Right lobe of liver (tissue), 6 donors: ENCODE results near the gene TSPAN18. TPM values are rescaled to one million over a fixed set of nuclear protein-coding genes. Genes with fewer than 3 reads are reported as not detected.

Experiments used
- ATAC-seq, 4 donors: fragments of 200-7000 bp; cut with Tn5 transposase; one replicate each; pipeline ENCODE4 v1.9.1; 2020; ENCODE audit warnings: mild to moderate bottlenecking in 4 of 4, moderate library complexity in 4 of 4
- DNase-seq, 3 donors: peaks; one replicate each; pipeline ENCODE4 v3.0.0-alpha.2; 2020
- H3K27ac ChIP-seq, 3 donors: fragments of 200-600 bp; one replicate each; pipeline ENCODE4 v1.8.0; 2022
- H3K27me3 ChIP-seq, 2 donors: fragments of 200-600 bp; one replicate each; pipeline ENCODE4 v1.8.0; 2022
- H3K36me3 ChIP-seq, 4 donors: fragments of 200-600 bp; sonication (generic) in 1 of 4; one replicate each; pipeline versions ENCODE4 v1.5.1 to v1.8.0; 2017 to 2022; ENCODE audit warnings: control low read depth in 1 of 4
- H3K4me1 ChIP-seq, 4 donors: fragments of 200-600 bp; sonication (generic) in 1 of 4; one replicate each; pipeline versions ENCODE4 v1.5.1 to v1.8.0; 2017 to 2022; ENCODE audit warnings: control low read depth in 1 of 4
- H3K4me3 ChIP-seq, 3 donors: fragments of 200-600 bp; one replicate each; pipeline ENCODE4 v1.8.0; 2022
- H3K9me3 ChIP-seq, 4 donors: fragments of 200-600 bp; sonication (generic) in 1 of 4; one replicate each; pipeline versions ENCODE4 v1.5.1 to v1.8.0; 2017 to 2022; ENCODE audit warnings: control low read depth in 1 of 4
- POLR2A ChIP-seq: fragments of 450-650 bp; IDR thresholded peaks from one replicate; pipeline ENCODE4 v1.6.1; 2017; ENCODE audit warnings: antibody characterized with exemption, mild to moderate bottlenecking
- WGBS: methylation state at CpG from one replicate; pipeline ENCODE4 v1.1.6; 2018; ENCODE audit warnings: low coverage, low lambda C conversion rate; ENCODE audit not compliant: insufficient coverage; ENCODE audit errors: missing lambda C conversion rate; 5-methylcytosine and 5-hydroxymethylcytosine counted together
- intact Hi-C, 2 donors: fragments of 100-400 bp; cut with DNase I; formaldehyde crosslinking; loops; one replicate each; pipeline versions ENCODE4 v1.11.2 to v1.14.1; 2022
- total RNA-seq, 6 experiments: library from RNA; depleted of rRNA in 2 of 6; stranded (reverse); fragments of >200 nt in 2 of 6; fragmentation: NEBNext Ultra II Directional in 3 of 6; extraction: Animal tissue kit (Norgen Biotek cat#: 25700) in 3 of 6; gene quantifications; one replicate each; pipeline versions ENCODE4 v1.1.0 to v1.2.4, GENCODE V29; 2016 to 2023
- TF ChIP-seq, protein P1 (sequence below), 4 donors: fragments of 200-600 bp in 3 of 4; fragments of 450-650 bp in 1 of 4; IDR thresholded peaks; one replicate each; pipeline versions ENCODE4 v1.5.1 to v1.8.0; 2016 to 2022; ENCODE audit warnings: antibody characterized with exemption in 4 of 4, mild to moderate bottlenecking in 2 of 4
- donor health status: DM: no; HTN: yes; CAD: no.
- donor health status: DM: no; HTN: no; CAD: no.
- donor health status: DM: no; HTN: no; CAD: no.
- donor health status: DM: no; HTN: yes; CAD: no.
- donor health status: DM: no; HTN: yes; CAD: no.

TSPAN18 gene
- total RNA-seq, 6 experiments from 2014 or later = 3.4 to 10.6 (median 5.3) TPM

DNA sequence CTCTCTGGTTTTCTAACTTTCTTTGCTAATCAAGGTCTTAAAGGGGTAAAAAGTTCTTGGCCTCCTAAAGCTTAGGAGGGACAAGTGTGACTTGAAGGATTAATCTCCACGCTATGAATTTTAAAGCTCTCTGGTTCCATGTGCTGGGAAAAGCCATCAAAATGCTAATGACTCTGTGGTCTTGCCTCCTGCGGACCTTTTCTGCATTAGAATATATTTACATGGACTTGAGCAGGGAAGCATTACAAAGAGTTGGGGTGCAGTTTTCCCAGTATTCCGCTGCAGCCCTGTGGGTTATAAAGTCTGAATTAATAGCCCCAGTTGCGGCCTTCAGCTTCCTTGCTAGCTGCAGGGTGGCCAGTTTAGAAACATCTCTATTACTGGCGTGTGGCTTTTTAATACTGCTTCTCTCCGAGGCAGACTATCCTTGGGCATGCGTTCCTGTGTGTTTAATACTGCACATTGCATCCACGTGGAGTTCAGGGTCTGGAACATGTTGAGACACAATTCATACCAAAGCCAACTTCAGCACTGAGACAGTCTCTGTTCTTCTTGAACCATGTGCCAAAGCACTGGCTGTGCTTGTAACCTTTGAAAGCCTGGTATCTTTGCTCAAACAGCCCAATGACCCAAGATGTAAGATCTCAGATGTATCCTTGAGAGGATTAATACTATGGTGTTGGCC, 27.3 kb downstream of the TSPAN18 start:
- DNase-seq = peak in 1 of 3 donors; percentile 4
- no peaks in the 10 kb centered on the region for H3K27me3 ChIP-seq
- TF ChIP-seq POLR2A = no peak
- TF ChIP-seq, protein P1, sequence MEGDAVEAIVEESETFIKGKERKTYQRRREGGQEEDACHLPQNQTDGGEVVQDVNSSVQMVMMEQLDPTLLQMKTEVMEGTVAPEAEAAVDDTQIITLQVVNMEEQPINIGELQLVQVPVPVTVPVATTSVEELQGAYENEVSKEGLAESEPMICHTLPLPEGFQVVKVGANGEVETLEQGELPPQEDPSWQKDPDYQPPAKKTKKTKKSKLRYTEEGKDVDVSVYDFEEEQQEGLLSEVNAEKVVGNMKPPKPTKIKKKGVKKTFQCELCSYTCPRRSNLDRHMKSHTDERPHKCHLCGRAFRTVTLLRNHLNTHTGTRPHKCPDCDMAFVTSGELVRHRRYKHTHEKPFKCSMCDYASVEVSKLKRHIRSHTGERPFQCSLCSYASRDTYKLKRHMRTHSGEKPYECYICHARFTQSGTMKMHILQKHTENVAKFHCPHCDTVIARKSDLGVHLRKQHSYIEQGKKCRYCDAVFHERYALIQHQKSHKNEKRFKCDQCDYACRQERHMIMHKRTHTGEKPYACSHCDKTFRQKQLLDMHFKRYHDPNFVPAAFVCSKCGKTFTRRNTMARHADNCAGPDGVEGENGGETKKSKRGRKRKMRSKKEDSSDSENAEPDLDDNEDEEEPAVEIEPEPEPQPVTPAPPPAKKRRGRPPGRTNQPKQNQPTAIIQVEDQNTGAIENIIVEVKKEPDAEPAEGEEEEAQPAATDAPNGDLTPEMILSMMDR (IDR thresholded peaks at IDR 0.05) = no peak
- no peaks in the 10 kb centered on the region for H3K9me3 ChIP-seq
- H3K36me3 ChIP-seq = no peaks in the 10 kb centered on the region
- no peaks in the 10 kb centered on the region for H3K4me1 ChIP-seq
- no peak overlapping the region for H3K27ac ChIP-seq
- intact Hi-C loops = no loop called here
- no peak for ATAC-seq
- no peak overlapping the region for H3K4me3 ChIP-seq
- 71% methylated on average over 8 of the region's 8 CpGs for WGBS

DNA sequence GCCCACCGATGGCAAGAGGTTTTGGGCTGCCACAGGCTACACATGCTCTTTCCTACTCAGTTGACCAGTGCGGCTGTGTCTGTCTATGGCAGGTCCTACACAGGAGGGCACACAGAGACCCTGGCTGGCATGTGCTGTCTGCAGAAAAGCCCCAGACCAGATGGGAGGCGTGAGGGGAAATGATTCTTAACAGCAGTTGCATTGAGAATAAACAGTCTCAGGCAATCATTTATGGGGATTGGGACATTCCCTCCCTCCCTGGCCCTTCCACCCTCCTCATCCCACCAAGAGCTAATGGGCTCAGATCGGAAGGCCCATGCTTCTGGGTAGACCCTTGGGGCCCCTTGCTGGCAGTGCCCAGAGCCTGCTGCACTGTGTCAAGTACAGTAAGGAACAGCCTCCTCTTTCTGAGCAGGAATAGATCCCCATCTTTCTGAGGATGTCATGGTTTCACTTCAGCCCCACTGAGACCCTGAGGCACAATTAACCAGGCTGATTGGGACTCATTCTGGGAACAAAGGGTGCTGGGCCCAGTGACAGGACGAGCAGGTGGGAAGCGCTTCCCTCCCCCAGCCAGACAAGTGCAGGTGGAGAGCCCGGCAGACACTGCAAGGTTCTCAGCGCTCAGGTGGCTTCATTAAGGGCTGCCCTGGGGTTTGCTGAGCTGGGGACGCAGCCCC, 28.3 kb downstream of the TSPAN18 start:
- no peak for TF ChIP-seq POLR2A
- TF ChIP-seq, protein P1 (IDR thresholded peaks at IDR 0.05) = no peak
- DNase-seq (peak in 1 of 3 donors; percentile 31), ATAC-seq (no peak)
- Histone ChIP-seq H3K9me3 (no peaks in the 10 kb centered on the region), H3K36me3 (no peaks in the 10 kb centered on the region), H3K4me1 (no peaks in the 10 kb centered on the region), H3K27me3 (no peaks in the 10 kb centered on the region), H3K27ac (no peak overlapping the region), H3K4me3 (no peak overlapping the region)
- WGBS = 75% methylated on average over 3 of the region's 9 CpGs
- intact Hi-C loops = no loop called here

DNA sequence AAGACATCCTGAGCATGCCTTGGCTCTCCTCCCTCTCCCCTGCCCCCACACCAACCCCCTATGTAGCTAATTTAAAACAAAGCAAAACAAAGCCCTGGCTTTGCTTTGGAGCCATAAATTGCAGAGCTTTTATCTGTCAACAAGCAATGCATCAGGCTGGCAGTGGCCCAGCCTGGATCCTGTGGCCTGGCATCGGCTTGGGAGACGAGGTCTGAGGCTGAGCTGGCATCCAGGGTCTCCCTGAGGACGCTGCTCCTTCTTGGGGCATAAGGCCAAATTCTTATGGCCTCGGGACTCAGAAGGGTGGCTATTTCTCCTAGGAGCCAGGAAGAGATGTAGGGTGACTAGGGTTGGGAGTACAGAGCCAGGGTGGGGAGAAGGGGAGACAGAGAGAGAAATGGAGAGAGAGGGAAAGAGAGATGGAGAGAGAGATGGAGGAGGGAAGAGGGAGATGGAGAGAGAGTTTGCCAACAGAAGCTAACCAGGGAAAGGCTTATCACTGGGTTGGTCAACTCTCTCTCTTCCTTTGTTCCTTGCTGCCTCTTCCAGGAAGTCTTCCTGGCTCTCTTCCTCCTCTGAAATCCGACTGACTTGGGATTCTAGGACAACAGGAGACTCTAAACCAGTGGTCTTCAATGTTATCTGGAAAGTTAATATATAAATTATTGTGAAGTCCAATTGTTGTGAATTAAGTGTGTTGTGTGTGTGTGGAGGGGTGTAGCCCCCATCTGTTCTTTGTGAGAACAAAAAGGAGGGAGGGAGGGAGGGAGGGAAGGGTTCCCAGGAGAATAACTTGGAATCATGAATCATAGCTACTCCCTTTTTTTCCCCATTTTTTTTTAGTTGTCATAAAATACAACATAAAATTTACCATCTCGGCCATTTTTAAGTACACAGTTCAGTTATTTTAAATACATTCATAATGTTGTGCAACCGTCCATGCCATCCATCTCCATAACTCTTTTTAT, 29.1 kb downstream of the TSPAN18 start:
- no peak for TF ChIP-seq POLR2A
- TF ChIP-seq, protein P1 (IDR thresholded peaks at IDR 0.05) = no peak
- peak in 1 of 3 donors; percentile 33 for DNase-seq
- no peak overlapping the region for H3K4me3 ChIP-seq
- no peaks in the 10 kb centered on the region for H3K27me3 ChIP-seq
- 65% methylated on average over 6 of the region's 7 CpGs for WGBS
- H3K27ac ChIP-seq = no peak overlapping the region
- no peaks in the 10 kb centered on the region for H3K4me1 ChIP-seq
- intact Hi-C loops = no loop called here
- H3K9me3 ChIP-seq = no peaks in the 10 kb centered on the region
- ATAC-seq = no peak
- H3K36me3 ChIP-seq = no peaks in the 10 kb centered on the region

DNA sequence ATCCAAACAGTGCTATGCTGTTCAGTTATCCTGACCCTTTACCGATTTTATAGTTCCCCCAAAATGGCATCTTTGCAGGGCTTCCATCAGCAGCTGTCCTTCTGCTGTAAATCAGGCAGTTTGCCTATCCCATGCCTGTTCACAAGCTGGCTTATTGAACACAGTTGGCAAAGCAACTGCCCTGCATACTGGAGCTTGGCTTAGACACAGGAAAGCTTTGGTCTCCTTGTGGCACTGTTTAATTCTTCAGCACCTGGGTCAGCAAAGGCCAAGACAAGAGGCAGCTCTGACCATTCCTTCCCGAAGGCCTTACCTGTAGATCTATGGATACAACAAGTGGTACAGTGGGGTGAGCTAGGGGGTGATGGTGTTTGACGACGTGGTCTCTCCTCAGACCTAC, 32.2 kb downstream of the TSPAN18 start:
- WGBS = 71% methylated on average over 2 of the region's 4 CpGs
- no peaks in the 10 kb centered on the region for H3K36me3 ChIP-seq
- DNase-seq (peak in 1 of 3 donors; percentile 1), ATAC-seq (no peak)
- H3K27me3 ChIP-seq = no peaks in the 10 kb centered on the region
- TF ChIP-seq, protein P1 (IDR thresholded peaks at IDR 0.05) = no peak
- no peak for TF ChIP-seq POLR2A
- no peak overlapping the region for H3K27ac ChIP-seq
- no peaks in the 10 kb centered on the region for H3K9me3 ChIP-seq
- intact Hi-C loops = no loop called here
- H3K4me1 ChIP-seq = no peaks in the 10 kb centered on the region
- no peak overlapping the region for H3K4me3 ChIP-seq
